HL-60 (cell line): ENCODE results near the gene FBXL7.

Experiments used
- CTCF ChIP-seq: IDR thresholded peaks from one replicate; pipeline ENCODE4 v1.5.1; 2011; ENCODE audit warnings: low read length, control low read depth, inconsistent platforms; ENCODE audit not compliant: insufficient read depth
- GABPA ChIP-seq: IDR thresholded peaks from 2 replicates; pipeline ENCODE4 v1.6.1; 2012; ENCODE audit warnings: low read depth
- POLR2AphosphoS5 ChIP-seq: IDR thresholded peaks from 2 replicates; pipeline ENCODE4 v1.6.1; 2012; ENCODE audit warnings: low read depth
- REST ChIP-seq: IDR thresholded peaks from 2 replicates; pipeline ENCODE4 v1.6.1; 2012; ENCODE audit warnings: low read depth; ENCODE audit not compliant: insufficient replicate concordance
- SPI1 ChIP-seq: IDR thresholded peaks from 2 replicates; pipeline ENCODE4 v1.6.1; 2012; ENCODE audit warnings: low read depth, mild to moderate bottlenecking, borderline replicate concordance

DNA sequence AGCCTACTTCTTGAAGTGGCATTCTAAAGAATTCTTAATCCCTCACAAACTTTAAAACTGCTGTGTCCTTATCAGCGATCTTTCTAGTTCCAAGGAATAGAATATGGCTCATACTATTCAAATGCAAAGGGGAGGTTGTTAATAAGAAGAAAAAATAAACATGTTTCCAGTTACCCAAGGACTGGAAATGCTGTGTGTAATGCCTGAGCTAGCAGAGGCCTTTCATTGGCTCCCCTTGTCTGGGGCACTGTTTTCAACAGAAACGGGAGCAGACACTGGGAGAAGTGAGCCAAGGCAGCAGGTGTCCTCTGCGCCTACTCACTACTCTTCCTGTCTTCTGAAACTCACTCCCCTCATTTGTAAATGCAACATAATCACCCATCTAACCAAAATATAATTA lies 426.6 kb downstream of the FBXL7 start:
- TF ChIP-seq CTCF (no peak), GABPA (no peak), SPI1 (no peak), REST (no peak), POLR2AphosphoS5 (no peak)
